Mammary microvascular endothelial cell (primary cell): ENCODE results near the gene GATA6. TPM values are rescaled to one million over a fixed set of nuclear protein-coding genes. Genes with fewer than 3 reads are reported as not detected.

Source experiments
- total RNA-seq: library from RNA; depleted of rRNA; stranded (reverse); fragments of >200 nt; gene quantifications from 2 replicates; pipeline ENCODE4 v1.2.3, GENCODE V29; 2015

The GATA6 gene
- 2.0 and 3.8 TPM in 2 replicates for total RNA-seq

DNA sequence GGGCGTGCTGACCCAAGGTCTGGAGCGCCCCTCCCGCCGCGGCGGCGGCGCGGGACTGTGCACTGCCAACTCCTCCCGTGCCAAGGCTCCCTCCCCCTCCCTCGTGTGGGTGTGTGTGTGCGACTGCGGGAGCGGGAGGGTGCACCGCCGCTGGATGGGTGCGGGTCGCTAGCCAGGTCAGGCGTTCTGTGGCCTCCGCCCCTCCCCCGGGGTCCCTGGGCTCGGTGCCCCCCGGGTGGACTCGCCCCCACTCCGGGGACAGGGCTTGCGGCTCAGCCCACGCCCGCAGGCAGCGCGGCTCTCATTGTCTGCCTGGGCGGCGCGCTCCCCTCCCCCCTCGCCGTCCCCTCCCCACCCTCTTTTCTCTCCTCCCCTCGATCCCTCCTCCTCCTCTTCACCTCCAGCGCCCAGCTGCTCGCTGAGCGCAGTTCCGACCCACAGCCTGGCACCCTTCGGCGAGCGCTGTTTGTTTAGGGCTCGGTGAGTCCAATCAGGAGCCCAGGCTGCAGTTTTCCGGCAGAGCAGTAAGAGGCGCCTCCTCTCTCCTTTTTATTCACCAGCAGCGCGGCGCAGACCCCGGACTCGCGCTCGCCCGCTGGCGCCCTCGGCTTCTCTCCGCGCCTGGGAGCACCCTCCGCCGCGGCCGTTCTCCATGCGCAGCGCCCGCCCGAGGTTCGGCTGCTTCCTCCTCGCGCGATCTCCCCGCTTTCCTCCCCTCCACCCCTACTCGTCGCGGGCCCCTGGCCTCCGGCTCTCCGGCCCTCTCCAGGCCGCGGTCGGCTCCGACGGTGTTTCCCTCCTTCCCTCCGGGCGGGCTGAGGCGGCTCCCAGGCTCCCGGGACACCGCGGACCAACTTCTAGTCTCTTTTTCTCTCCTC is at the start of gene GATA6:
TSS of gene GATA6 (plus strand) at position 579 of the 878 bp plus-strand sequence. CDS start 1,556 bp downstream, outside the sequence.

Other genes with a start within 250 kb of the GATA6 start
- not detected in 2 replicates for gene CTAGE1, start 248.3 kb downstream of the GATA6 start, total RNA-seq